K562 (cell line): ENCODE results near the gene LGR6. TPM values are rescaled to one million over a fixed set of nuclear protein-coding genes. Genes with fewer than 3 reads are reported as not detected.

Experiments used
- ESRRB ChIP-seq: fragments of 250-450 bp; sonication (Bioruptor Pico); IDR thresholded peaks from 2 replicates; pipeline ENCODE4 v1.5.0; 2020; ENCODE audit warnings: mild to moderate bottlenecking, moderate library complexity, borderline replicate concordance
- NR2F6 ChIP-seq: fragments of 450-650 bp; formaldehyde crosslinking; IDR thresholded peaks from 2 replicates; pipeline ENCODE4 v1.4.0; 2020; ENCODE audit warnings: mild to moderate bottlenecking
- PHB ChIP-seq: fragments of 250-450 bp; sonication (Bioruptor Pico); IDR thresholded peaks from 2 replicates; pipeline ENCODE4 v1.5.0; 2021
- SP2 ChIP-seq: IDR thresholded peaks from 2 replicates; pipeline ENCODE4 v1.6.1; 2011; ENCODE audit warnings: mild to moderate bottlenecking, low read depth, low read length, moderate library complexity; ENCODE audit not compliant: poor library complexity, severe bottlenecking; ENCODE audit errors: extremely low read depth
- ZBTB40 ChIP-seq, 2 experiments: fragments of 450-650 bp in 1 of 2; sonication (generic) in 1 of 2; formaldehyde crosslinking in 1 of 2; IDR thresholded peaks; 2 replicates each; pipeline versions ENCODE4 v1.7.1 to v1.9.0; 2016 to 2022; ENCODE audit warnings: inconsistent platforms in 1 of 2, mild to moderate bottlenecking in 1 of 2, missing genetic modification reagents in 1 of 2
- ZNF778 ChIP-seq: fragments of 450-650 bp; formaldehyde crosslinking; IDR thresholded peaks from 2 replicates; pipeline ENCODE4 v1.4.0; 2020; ENCODE audit warnings: mild to moderate bottlenecking, moderate library complexity
- ZSCAN29 ChIP-seq: fragments of 450-650 bp; IDR thresholded peaks from 2 replicates; pipeline ENCODE4 v1.6.1; 2017
- polyA plus RNA-seq, 8 experiments: library from polyadenylated mRNA; depleted of rRNA in 4 of 8; stranded (reverse) in 5 of 8; unstranded in 3 of 8; fragments of >200 nt; fragmentation: Nextera tagmentation in 2 of 8; fragmentation: Illumina TruSeq in 1 of 8; extraction: Ambion mirVana in 2 of 8; extraction: Trizol in 1 of 8; gene quantifications; 2 replicates each; pipeline versions ENCODE4 v1.2.1 to v1.2.3, GENCODE V29; 2011 to 2014; ENCODE audit warnings: inconsistent platforms in 1 of 8, missing spikeins in 1 of 8
- total RNA-seq, 7 experiments: library from RNA; depleted of rRNA in 6 of 7; stranded (reverse); fragments of >200 nt in 6 of 7; fragmentation: Illumina TruSeq in 2 of 7; extraction: Trizol in 2 of 7; gene quantifications; 2 replicates each; pipeline versions ENCODE4 v1.2.1 to v1.2.3, GENCODE V29; 2011 to 2021; ENCODE audit warnings: low replicate concordance in 1 of 7
- TF ChIP-seq, protein P1 (sequence below), 2 experiments: fragments of 450-650 bp; IDR thresholded peaks; 2 replicates each; pipeline ENCODE4 v1.6.1; 2016; ENCODE audit warnings: mild to moderate bottlenecking in 2 of 2, borderline replicate concordance in 1 of 2, low read depth in 1 of 2, moderate library complexity in 1 of 2

LGR6 gene
- total and polyA plus RNA-seq, 9 of the 15 experiments (the other 6 are each of a cell fraction or from before 2014, with no cell fraction given), result 0.01 to 0.54 (median 0.17) TPM; not detected in 1

DNA sequence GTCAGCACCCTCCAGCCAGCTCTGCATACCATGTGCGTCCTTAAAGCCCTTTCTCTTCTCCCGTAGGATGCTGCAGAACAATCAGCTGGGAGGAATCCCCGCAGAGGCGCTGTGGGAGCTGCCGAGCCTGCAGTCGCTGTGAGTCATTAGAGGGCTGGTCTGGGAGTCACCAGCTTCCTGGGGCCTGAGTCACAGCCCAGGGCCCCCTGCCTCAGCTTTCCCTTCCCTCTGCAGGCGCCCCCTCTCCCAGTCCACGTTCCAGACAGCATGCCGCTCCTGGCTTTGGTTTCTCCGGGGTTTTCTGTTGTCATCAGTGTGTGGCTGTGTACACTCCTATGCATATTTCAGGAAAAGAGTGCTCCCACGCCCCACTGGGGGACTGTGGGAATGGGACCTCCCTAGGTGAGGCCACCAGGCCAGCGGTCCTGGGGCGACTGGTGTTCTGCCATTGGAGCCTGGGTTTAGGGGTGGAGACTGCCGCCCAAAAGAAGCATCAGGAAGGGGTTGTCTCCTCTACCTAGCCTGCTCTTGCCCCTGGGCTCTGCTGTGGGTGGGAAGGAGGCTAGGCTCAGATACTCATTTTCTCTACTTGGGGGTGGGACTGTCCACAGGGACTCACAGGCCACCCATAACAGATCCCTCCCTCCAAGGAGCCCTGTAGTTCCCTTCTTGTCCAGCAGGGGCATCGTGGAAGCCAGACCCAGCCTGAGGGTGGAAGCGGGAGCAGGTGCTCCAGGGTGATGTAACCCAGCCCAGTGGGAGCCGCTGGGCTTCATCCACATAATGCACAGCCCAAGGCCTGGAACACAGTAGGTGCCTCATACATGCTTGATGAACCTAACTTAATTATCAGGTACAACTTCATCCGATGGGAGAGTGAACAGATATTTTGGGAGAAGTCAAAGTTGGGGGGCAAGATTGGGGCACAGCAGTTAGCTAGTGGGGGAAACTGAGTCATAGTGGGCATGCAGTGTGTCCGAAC lies 42.5 kb downstream of the LGR6 start (continued):
- TF ChIP-seq ZSCAN29 (no peak), PHB (CRISPR knock-in tag) (no peak), ZBTB40 (IDR thresholded peaks at IDR 0.05) (0 out of 2 replicates have a peak, but pooled peaks have one; percentile 18), ZBTB40 (CRISPR knock-in tag; IDR thresholded peaks at IDR 0.05) (no peak), ESRRB (CRISPR knock-in tag) (no peak), ZNF778 (CRISPR knock-in tag) (no peak), SP2 (no peak), NR2F6 (no peak)
- TF ChIP-seq, protein P1, sequence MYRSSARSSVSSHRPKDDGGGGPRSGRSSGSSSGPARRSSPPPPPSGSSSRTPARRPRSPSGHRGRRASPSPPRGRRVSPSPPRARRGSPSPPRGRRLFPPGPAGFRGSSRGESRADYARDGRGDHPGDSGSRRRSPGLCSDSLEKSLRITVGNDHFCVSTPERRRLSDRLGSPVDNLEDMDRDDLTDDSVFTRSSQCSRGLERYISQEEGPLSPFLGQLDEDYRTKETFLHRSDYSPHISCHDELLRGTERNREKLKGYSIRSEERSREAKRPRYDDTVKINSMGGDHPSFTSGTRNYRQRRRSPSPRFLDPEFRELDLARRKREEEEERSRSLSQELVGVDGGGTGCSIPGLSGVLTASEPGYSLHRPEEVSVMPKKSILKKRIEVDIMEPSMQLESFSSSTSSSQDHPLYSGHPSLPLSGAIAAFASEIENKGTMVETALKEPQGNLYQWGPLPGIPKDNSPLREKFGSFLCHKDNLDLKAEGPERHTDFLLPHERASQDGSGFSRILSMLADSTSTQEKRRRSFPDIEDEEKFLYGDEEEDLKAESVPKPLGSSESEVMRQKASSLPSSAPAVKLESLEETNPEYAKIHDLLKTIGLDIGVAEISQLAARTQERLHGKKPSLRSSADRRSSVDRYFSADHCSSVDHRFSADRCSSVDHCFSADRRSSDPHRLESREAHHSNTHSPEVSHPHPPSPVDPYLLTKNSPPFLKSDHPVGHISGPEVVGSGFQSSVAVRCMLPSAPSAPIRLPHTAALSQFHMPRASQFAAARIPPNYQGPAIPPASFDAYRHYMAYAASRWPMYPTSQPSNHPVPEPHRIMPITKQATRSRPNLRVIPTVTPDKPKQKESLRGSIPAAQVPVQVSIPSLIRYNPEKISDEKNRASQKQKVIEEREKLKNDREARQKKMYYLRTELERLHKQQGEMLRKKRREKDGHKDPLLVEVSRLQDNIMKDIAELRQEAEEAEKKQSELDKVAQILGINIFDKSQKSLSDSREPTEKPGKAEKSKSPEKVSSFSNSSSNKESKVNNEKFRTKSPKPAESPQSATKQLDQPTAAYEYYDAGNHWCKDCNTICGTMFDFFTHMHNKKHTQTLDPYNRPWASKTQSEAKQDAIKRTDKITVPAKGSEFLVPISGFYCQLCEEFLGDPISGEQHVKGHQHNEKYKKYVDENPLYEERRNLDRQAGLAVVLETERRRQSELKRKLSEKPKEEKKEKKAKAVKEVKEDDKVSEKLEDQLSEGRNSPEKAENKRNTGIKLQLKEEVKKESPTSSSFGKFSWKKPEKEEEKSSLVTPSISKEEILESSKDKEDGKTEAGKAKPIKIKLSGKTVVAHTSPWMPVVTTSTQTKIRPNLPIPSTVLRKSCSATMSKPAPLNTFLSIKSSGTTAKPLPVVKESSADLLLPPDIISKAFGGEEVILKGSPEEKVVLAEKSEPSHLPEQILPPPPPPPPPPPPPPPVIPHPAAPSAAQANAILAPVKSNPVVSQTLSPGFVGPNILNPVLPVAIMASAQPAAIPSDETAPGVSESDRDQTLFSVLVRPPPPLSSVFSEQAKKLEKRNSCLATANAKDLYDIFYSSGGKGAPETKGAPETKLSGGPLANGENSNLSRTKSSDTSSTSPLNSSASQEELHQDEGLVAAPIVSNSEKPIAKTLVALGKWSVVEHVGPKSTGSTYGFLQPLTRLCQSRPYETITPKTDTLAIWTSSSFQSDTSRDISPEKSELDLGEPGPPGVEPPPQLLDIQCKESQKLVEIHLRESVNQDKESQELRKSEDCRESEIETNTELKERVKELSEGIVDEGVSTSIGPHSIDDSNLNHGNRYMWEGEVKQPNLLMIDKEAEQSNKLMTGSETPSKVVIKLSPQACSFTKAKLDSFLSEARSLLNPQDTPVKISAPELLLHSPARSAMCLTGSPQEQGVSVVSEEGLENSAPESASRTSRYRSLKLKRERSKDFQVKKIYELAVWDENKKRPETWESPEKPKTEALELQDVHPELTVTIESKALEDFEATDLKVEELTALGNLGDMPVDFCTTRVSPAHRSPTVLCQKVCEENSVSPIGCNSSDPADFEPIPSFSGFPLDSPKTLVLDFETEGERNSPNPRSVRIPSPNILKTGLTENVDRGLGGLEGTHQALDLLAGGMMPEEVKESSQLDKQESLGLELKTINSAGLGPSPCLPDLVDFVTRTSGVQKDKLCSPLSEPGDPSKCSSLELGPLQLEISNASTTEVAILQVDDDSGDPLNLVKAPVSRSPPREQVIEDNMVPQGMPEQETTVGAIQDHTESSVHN (IDR thresholded peaks at IDR 0.05; ENCODE audit: borderline replicate concordance in 1 of 2, low read depth in 1 of 2), result no peak
